Loucy (cell line): ENCODE measurements around the gene PPP3CA.

Experiments used
- H2AFZ ChIP-seq: fragments of 200-600 bp; sonication (generic); 2 replicates; pipeline ENCODE4 v1.6.0; 2016; ENCODE audit warnings: antibody characterized with exemption, mild to moderate bottlenecking, low read length, moderate library complexity
- H3F3A ChIP-seq: fragments of 200-600 bp; 2 replicates; pipeline ENCODE4 v1.6.0; 2016; ENCODE audit warnings: antibody characterized with exemption, low read depth, mild to moderate bottlenecking
- H3K27me3 ChIP-seq: fragments of 200-600 bp; sonication (generic); 2 replicates; pipeline ENCODE4 v1.6.1; 2014; ENCODE audit warnings: low read length, mild to moderate bottlenecking; ENCODE audit not compliant: insufficient read depth, poor library complexity, severe bottlenecking
- H3K36me3 ChIP-seq: fragments of 200-600 bp; sonication (generic); 2 replicates; pipeline ENCODE4 v1.6.1; 2016; ENCODE audit warnings: low read length; ENCODE audit not compliant: insufficient read depth
- H3K4me1 ChIP-seq: fragments of 200-600 bp; sonication (generic); 2 replicates; pipeline ENCODE4 v1.5.1; 2014; ENCODE audit warnings: low read length, mild to moderate bottlenecking; ENCODE audit not compliant: insufficient read depth, poor library complexity, severe bottlenecking
- H3K4me2 ChIP-seq: fragments of 200-600 bp; sonication (generic); 2 replicates; pipeline ENCODE4 v1.6.0; 2014; ENCODE audit warnings: antibody characterized with exemption, low read length, low read depth, mild to moderate bottlenecking; ENCODE audit not compliant: poor library complexity, severe bottlenecking
- H3K4me3 ChIP-seq: fragments of 200-600 bp; sonication (generic); 2 replicates; pipeline ENCODE4 v1.5.1; 2014; ENCODE audit warnings: low read length, mild to moderate bottlenecking, mixed read lengths; ENCODE audit not compliant: poor library complexity, severe bottlenecking
- H3K79me2 ChIP-seq: fragments of 200-600 bp; sonication (generic); 2 replicates; pipeline ENCODE4 v1.6.1; 2014; ENCODE audit warnings: low read length; ENCODE audit not compliant: insufficient read depth
- H3K9ac ChIP-seq: fragments of 200-600 bp; sonication (generic); 2 replicates; pipeline ENCODE4 v1.6.0; 2014; ENCODE audit warnings: mild to moderate bottlenecking, low read depth, low read length, moderate library complexity; ENCODE audit not compliant: poor library complexity, severe bottlenecking
- H3K9me2 ChIP-seq: fragments of 200-600 bp; sonication (generic); replicated peaks from 2 replicates; pipeline ENCODE4 v1.6.1; 2016; ENCODE audit warnings: low read depth, low read length, mixed read lengths
- H3K9me3 ChIP-seq: fragments of 200-600 bp; sonication (generic); 2 replicates; pipeline ENCODE4 v1.6.1; 2014; ENCODE audit warnings: mild to moderate bottlenecking, antibody characterized with exemption, low read length, low read depth; ENCODE audit not compliant: insufficient read depth
- H4K20me1 ChIP-seq: fragments of 200-600 bp; sonication (generic); 2 replicates; pipeline ENCODE4 v1.6.0; 2014; ENCODE audit warnings: antibody characterized with exemption, low read length, mild to moderate bottlenecking; ENCODE audit not compliant: insufficient read depth, poor library complexity, severe bottlenecking
- CTCF ChIP-seq: fragments of 200-600 bp; sonication (generic); conservative IDR thresholded peaks from 2 replicates; pipeline ENCODE4 v1.5.1; 2014; ENCODE audit warnings: mild to moderate bottlenecking, antibody characterized with exemption, low read length
- EZH2phosphoT487 ChIP-seq: fragments of 200-600 bp; IDR thresholded peaks from 2 replicates; pipeline ENCODE4 v1.6.1; 2018; ENCODE audit warnings: antibody characterized with exemption, mild to moderate bottlenecking, moderate library complexity, borderline replicate concordance

PPP3CA gene

DNA sequence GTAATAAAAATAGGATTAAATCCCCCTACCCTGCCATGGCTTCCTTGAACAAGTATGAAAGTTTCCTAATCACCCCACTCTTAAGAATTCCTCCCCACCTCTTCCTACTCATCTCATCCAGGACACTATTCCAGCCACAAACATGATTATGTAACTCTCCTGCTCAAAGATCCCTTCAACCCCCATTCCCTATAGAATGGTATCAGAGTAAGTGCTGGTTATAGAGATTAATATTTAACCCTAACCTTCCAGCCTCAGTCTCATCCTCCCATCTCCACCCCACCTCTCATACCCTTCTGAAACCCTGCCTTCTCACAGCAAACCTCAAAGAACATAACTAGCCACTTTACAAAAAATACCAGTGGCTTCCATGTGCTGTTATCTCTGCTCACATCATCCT is 155.1 kb downstream of the PPP3CA start:
- Histone ChIP-seq H3K4me2 (no peak overlapping the region), H3K4me3 (no peak overlapping the region), H3K9me2 (no peaks in the 10 kb centered on the region), H3K36me3 (peaks cover 8% of the 10 kb centered on the region; the same call in 1 of the 2 replicates), H3K9me3 (no peaks in the 10 kb centered on the region), H3F3A (no peaks in the 10 kb centered on the region), H2AFZ (no peak overlapping the region), H4K20me1 (no peaks in the 10 kb centered on the region), H3K9ac (no peak overlapping the region), H3K79me2 (no peaks in the 10 kb centered on the region), H3K4me1 (no peaks in the 10 kb centered on the region), H3K27me3 (no peaks in the 10 kb centered on the region)
- TF ChIP-seq EZH2phosphoT487, result no peak
- no peak for TF ChIP-seq CTCF

DNA sequence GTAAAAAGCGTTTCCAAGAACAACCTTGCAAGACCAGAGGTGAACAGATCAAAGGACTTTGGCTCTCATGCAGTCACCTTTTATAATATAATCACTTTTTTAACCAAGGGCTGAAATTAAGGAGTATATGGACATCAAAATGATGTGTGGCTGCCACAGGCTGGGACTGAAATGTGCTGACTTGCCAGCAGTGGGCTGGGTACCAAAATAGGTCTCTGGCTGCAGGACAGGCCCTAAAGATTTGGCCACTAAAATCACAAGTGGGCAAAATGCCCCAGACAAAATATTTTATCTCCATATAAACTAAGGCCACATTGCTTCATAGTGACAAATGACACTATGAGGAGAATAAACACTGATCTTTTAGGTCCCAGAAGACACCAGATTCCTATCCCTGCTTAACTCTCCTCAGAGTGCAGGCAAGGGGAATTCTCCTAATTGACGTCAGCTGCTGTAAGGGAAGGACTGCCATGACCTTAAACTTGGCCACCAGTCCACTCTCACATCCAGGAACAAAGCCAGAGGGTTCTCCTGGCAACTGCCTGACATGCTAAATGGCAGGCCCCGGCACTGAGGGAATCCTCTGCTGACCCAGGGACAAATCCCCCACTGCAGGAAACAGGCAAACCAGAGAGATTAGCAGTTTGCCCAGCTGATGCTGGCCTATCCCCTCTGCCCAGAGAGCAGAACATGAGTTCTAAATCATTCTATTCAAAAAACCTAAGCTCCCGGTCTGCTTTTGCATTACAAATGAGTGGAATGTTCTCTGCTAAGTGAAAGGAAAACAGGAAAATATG is 155.8 kb downstream of the PPP3CA start:
- no peaks in the 10 kb centered on the region for H3K27me3 ChIP-seq
- H3K79me2 ChIP-seq, result no peaks in the 10 kb centered on the region
- no peak overlapping the region for H2AFZ ChIP-seq
- H3K9ac ChIP-seq, result no peak overlapping the region
- TF ChIP-seq EZH2phosphoT487 (no peak), CTCF (no peak)
- H4K20me1 ChIP-seq, result no peaks in the 10 kb centered on the region
- no peaks in the 10 kb centered on the region for H3K4me1 ChIP-seq
- H3K4me3 ChIP-seq, result no peak overlapping the region
- H3K9me3 ChIP-seq, result no peaks in the 10 kb centered on the region
- peaks cover 8% of the 10 kb centered on the region; the same call in 1 of the 2 replicates for H3K36me3 ChIP-seq
- H3K9me2 ChIP-seq, result no peaks in the 10 kb centered on the region
- no peaks in the 10 kb centered on the region for H3F3A ChIP-seq
- no peak overlapping the region for H3K4me2 ChIP-seq

DNA sequence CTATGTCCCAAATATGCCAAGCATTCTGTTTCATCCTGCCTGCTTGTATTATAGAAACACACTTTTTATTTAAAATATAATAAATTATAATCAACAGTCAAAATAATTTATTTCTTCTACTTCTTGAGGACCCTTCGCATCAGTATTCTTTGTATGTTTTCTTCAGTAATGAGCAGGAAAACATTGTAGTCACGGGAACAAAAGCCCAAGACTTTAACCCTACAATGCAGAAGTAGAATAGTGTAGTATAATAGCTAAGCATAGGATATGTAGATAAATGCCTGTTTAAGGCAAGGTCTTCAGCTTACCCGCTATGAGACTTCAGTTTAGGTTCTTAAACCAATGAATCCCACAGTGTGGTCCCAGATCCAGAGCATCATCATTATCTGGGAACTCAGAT is 156.6 kb downstream of the PPP3CA start:
- Histone ChIP-seq H3K4me1 (no peaks in the 10 kb centered on the region), H3K4me2 (no peak overlapping the region), H3K27me3 (no peaks in the 10 kb centered on the region), H4K20me1 (no peaks in the 10 kb centered on the region), H3K79me2 (no peaks in the 10 kb centered on the region), H3K9ac (no peak overlapping the region), H3K9me2 (no peaks in the 10 kb centered on the region), H3K36me3 (peaks cover 6% of the 10 kb centered on the region; the same call in 1 of the 2 replicates), H3F3A (no peaks in the 10 kb centered on the region), H2AFZ (no peak overlapping the region), H3K9me3 (no peaks in the 10 kb centered on the region), H3K4me3 (no peak overlapping the region)
- no peak for TF ChIP-seq EZH2phosphoT487
- no peak for TF ChIP-seq CTCF
